ENCODE data around the gene CEP76. TPM values are rescaled to one million over a fixed set of nuclear protein-coding genes. Genes with fewer than 3 reads are reported as not detected.

Gene CEP76
- total RNA-seq, result 8.1 and 10.2 TPM in 2 replicates

GRCh38 chr18:12702221-12703095, at the start of gene CEP76, which contains the start of gene PSMG2:
TSS of gene CEP76 (minus strand) at chr18:12702723. CDS start at chr18:12702548, 175 bp downstream.
TSS of gene PSMG2 (plus strand) at chr18:12703042. CDS start at chr18:12703108, 66 bp downstream.

GRCh38 chr18:12657684-12658425, 44.7 kb downstream of the CEP76 start, which contains the start of gene SPIRE1:
TSS of gene SPIRE1 (minus strand) at chr18:12658107. CDS start at chr18:12657866, 241 bp downstream.

Other genes starting within 250 kb of the CEP76 start
- gene SPIRE1, start 44.6 kb downstream of the CEP76 start, total RNA-seq, result 33.2 and 40.2 TPM in 2 replicates
- gene PSMG2, start 319 bp upstream of the CEP76 start, total RNA-seq, result 59.7 and 74.8 TPM in 2 replicates
- gene PTPN2, start 181.5 kb upstream of the CEP76 start, total RNA-seq, result 28.7 and 33.4 TPM in 2 replicates
- gene SEH1L, start 245.3 kb upstream of the CEP76 start, total RNA-seq, result 44.5 and 53.9 TPM in 2 replicates